Transverse colon (tissue), 4 donors: ENCODE results near the gene PLPP1. TPM values are rescaled to one million over a fixed set of nuclear protein-coding genes. Genes with fewer than 3 reads are reported as not detected.

Experiments used
- DNase-seq: peaks from one replicate; pipeline ENCODE4 v3.0.0-alpha.2; 2019
- H3K27ac ChIP-seq, 4 donors: fragments of 200-600 bp; sonication (generic); 2 replicates each; pipeline ENCODE4 v1.5.1; 2016 to 2018; ENCODE audit warnings: inconsistent platforms in 4 of 4
- H3K27me3 ChIP-seq: fragments of 200-600 bp; sonication (generic); 2 replicates; pipeline ENCODE4 v1.5.1; 2017; ENCODE audit warnings: inconsistent platforms
- H3K36me3 ChIP-seq, 4 donors: fragments of 200-600 bp; sonication (generic); 2 replicates each; pipeline ENCODE4 v1.5.1; 2017 to 2019; ENCODE audit warnings: inconsistent platforms in 4 of 4
- H3K4me1 ChIP-seq, 4 donors: fragments of 200-600 bp; sonication (generic); 2 replicates each; pipeline ENCODE4 v1.5.1; 2017 to 2020; ENCODE audit warnings: inconsistent platforms in 4 of 4
- H3K4me3 ChIP-seq, 4 donors: fragments of 200-600 bp; sonication (generic); 1 replicate in 1 of 4; 2 replicates in 3 of 4; pipeline versions ENCODE4 v1.5.1 to v1.6.1; 2017 to 2019; ENCODE audit warnings: inconsistent platforms in 4 of 4
- H3K9me3 ChIP-seq, 2 donors: fragments of 200-600 bp; sonication (generic); 2 replicates each; pipeline ENCODE4 v1.5.1; 2017 to 2019; ENCODE audit warnings: inconsistent platforms in 2 of 2
- CTCF ChIP-seq, 5 experiments: fragments of 200-600 bp in 3 of 5; fragments of 450-650 bp in 2 of 5; sonication (generic) in 3 of 5; IDR thresholded peaks; 1 replicate in 2 of 5; 2 replicates in 3 of 5; pipeline ENCODE4 v1.5.1; 2016 to 2017; ENCODE audit warnings: antibody characterized with exemption in 5 of 5, inconsistent platforms in 3 of 5, mild to moderate bottlenecking in 2 of 5, moderate library complexity in 1 of 5
- EP300 ChIP-seq: sonication (generic); formaldehyde crosslinking; IDR thresholded peaks from one replicate; pipeline ENCODE4 v1.6.1; 2017; ENCODE audit warnings: antibody characterized with exemption, low read depth
- POLR2A ChIP-seq: fragments of 450-650 bp; IDR thresholded peaks from one replicate; pipeline ENCODE4 v1.6.1; 2016; ENCODE audit warnings: antibody characterized with exemption, mild to moderate bottlenecking, moderate library complexity
- POLR2AphosphoS5 ChIP-seq, 3 donors: sonication (generic); formaldehyde crosslinking; IDR thresholded peaks; one replicate each; pipeline ENCODE4 v1.6.1; 2016; ENCODE audit warnings: antibody characterized with exemption in 3 of 3
- WGBS, 2 donors: methylation state at CpG; one replicate each; pipeline ENCODE4 v1.1.5; 2018; ENCODE audit warnings: low coverage in 1 of 2; 5-methylcytosine and 5-hydroxymethylcytosine counted together
- in situ Hi-C, 4 donors: fragments of 200-750 bp; cut with MboI; loops; one replicate each; pipeline versions ENCODE4 v1.15.0 to v1.15.1; 2017; ENCODE audit warnings: low sequenced_read_pairs in 3 of 4, low pct_ligation_motif_present in 1 of 4, low pct_unique_long_range_greater_than_20kb in 1 of 4
- intact Hi-C: fragments of 100-400 bp; cut with DNase I; formaldehyde crosslinking; loops from one replicate; pipeline ENCODE4 v1.15.1; 2023; ENCODE audit warnings: low total_unique reads
- total RNA-seq, 4 donors: library from RNA; depleted of rRNA; stranded (reverse); fragments of >200 nt; gene quantifications; one replicate each; pipeline ENCODE4 v1.1.0, GENCODE V29; 2016

PLPP1 gene
- total RNA-seq, 4 donors from 2014 or later: 222 to 335 (median 288) TPM

GRCh38 chr5:55413644-55414043 lies 121.1 kb downstream of the PLPP1 start:
- no peak for DNase-seq
- no peaks in the 10 kb centered on the region for H3K27me3 ChIP-seq
- TF ChIP-seq CTCF (IDR thresholded peaks at IDR 0.05): no peak
- TF ChIP-seq POLR2AphosphoS5 (IDR thresholded peaks at IDR 0.05): no peak
- TF ChIP-seq POLR2A: no peak
- TF ChIP-seq EP300: no peak
- H3K4me1 ChIP-seq: peaks cover 0 to 14% (median 5%) of the 10 kb centered on the region in 4 donors
- intact Hi-C loops: no loop called here
- WGBS, 2 donors: 87 to 89% methylated on average over 2 of the region's 2 CpGs
- in situ Hi-C loops: loop anchor here in 2 of 4 donors (25.0 kb wide), 1 partner anchor 274 kb away; no protein-coding TSS in a partner anchor
- peaks cover 0 to 7% (median 0%) of the 10 kb centered on the region in 4 donors for H3K36me3 ChIP-seq
- H3K27ac ChIP-seq: no peak overlapping the region
- no peak overlapping the region for H3K4me3 ChIP-seq
- H3K9me3 ChIP-seq: no peaks in the 10 kb centered on the region

GRCh38 chr5:55411876-55412275 lies 122.9 kb downstream of the PLPP1 start:
- intact Hi-C loops (no loop called here), in situ Hi-C loops (loop anchor here in 2 of 4 donors (25.0 kb wide), 1 partner anchor 275 kb away; no protein-coding TSS in a partner anchor)
- no peaks in the 10 kb centered on the region for H3K9me3 ChIP-seq
- H3K27ac ChIP-seq: no peak overlapping the region
- H3K27me3 ChIP-seq: no peaks in the 10 kb centered on the region
- H3K4me1 ChIP-seq: peaks cover 0 to 22% (median 8%) of the 10 kb centered on the region in 4 donors
- TF ChIP-seq POLR2AphosphoS5 (IDR thresholded peaks at IDR 0.05) (no peak), CTCF (IDR thresholded peaks at IDR 0.05) (no peak), EP300 (no peak), POLR2A (no peak)
- H3K36me3 ChIP-seq: peaks cover 0 to 7% (median 0%) of the 10 kb centered on the region in 4 donors
- H3K4me3 ChIP-seq: no peak overlapping the region
- DNase-seq: no peak
- 98 to 100% methylated on average over 1 of the region's 1 CpG for WGBS, 2 donors

GRCh38 chr5:55410845-55411244 lies 123.9 kb downstream of the PLPP1 start:
- Histone ChIP-seq H3K36me3 (peaks cover 0 to 14% (median under 1%) of the 10 kb centered on the region in 4 donors), H3K4me1 (peaks cover 0 to 18% (median 9%) of the 10 kb centered on the region in 4 donors), H3K9me3 (no peaks in the 10 kb centered on the region), H3K27me3 (no peaks in the 10 kb centered on the region), H3K27ac (no peak overlapping the region), H3K4me3 (no peak overlapping the region)
- 62 to 73% methylated on average over 3 of the region's 3 CpGs for WGBS, 2 donors
- in situ Hi-C loops (loop anchor here in 2 of 4 donors (25.0 kb wide), 1 partner anchor 276 kb away; no protein-coding TSS in a partner anchor), intact Hi-C loops (no loop called here)
- TF ChIP-seq POLR2A: no peak
- TF ChIP-seq EP300: no peak
- TF ChIP-seq POLR2AphosphoS5 (IDR thresholded peaks at IDR 0.05): no peak
- TF ChIP-seq CTCF (IDR thresholded peaks at IDR 0.05): no peak
- no peak for DNase-seq

GRCh38 chr5:55409775-55410174 lies 125.0 kb downstream of the PLPP1 start:
- H3K4me3 ChIP-seq: no peak overlapping the region
- H3K36me3 ChIP-seq: peaks cover 0 to 19% (median 4%) of the 10 kb centered on the region in 4 donors
- peaks cover 0 to 10% (median 6%) of the 10 kb centered on the region in 4 donors for H3K4me1 ChIP-seq
- no peak for TF ChIP-seq POLR2A
- no peak for TF ChIP-seq POLR2AphosphoS5 (IDR thresholded peaks at IDR 0.05)
- no peak for TF ChIP-seq CTCF (IDR thresholded peaks at IDR 0.05)
- TF ChIP-seq EP300: no peak
- in situ Hi-C loops: loop anchor here in 3 of 4 donors (5.0 to 25.0 kb wide), 2 partner anchors 278 to 283 kb away; no protein-coding TSS in a partner anchor
- no peaks in the 10 kb centered on the region for H3K27me3 ChIP-seq
- WGBS, 2 donors: 100% methylated on average over 1 of the region's 1 CpG
- no peaks in the 10 kb centered on the region for H3K9me3 ChIP-seq
- H3K27ac ChIP-seq: no peak overlapping the region
- DNase-seq: no peak
- intact Hi-C loops: loop anchor here (5.0 kb wide), 1 partner anchor 283 kb away; no protein-coding TSS in a partner anchor
